T-helper 1 cell (primary cell): ENCODE results near the gene TCP1.
"Not testable (repeated sequence)": the region's sequence is repeated elsewhere in the genome, so short reads cannot be mapped to it uniquely, and the experiment has no call there.

ENCODE experiments used
- DNase-seq, 5 donors: peaks; one replicate each; pipeline ENCODE4 v3.0.0-alpha.2; 2012 to 2020

Gene TCP1

DNA sequence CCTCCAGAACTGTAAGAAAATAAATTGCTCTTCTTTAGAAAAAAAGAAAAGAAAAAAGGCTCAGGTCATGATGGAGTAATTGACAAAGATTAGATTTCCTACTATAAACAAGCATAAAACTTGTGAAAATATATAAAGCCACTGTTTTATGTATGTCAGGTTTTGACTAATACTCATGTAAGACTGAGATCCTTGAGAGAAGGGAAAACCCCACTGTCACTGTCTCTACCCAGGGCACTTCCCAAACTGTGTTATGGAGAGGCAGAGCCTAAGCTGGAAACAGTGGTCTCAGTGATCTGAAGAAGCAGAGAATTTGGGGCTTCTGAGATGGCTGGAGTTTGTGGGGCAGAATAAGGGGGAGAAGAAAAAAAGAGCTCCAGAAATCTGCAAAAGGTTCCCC, 19.9 kb downstream of the TCP1 start:
- DNase-seq, result no peak

DNA sequence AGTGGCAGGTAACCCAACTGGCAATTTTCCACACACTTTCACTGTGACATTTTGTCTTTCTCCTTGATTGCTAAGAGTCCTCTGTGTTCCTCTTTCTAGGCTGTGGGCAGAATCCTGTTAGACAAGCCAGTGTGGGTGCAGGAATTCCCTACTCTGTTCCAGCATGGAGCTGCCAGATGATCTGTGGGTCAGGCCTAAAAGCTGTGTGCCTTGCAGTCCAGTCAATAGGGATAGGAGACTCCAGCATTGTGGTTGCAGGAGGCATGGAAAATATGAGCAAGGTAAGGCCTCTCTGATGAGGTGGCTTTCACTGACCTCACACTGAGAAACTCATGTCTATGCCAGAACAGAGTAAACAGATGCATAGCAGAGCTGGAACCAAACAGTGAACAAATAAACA, 22.5 kb downstream of the TCP1 start:
- DNase-seq, result no peak

DNA sequence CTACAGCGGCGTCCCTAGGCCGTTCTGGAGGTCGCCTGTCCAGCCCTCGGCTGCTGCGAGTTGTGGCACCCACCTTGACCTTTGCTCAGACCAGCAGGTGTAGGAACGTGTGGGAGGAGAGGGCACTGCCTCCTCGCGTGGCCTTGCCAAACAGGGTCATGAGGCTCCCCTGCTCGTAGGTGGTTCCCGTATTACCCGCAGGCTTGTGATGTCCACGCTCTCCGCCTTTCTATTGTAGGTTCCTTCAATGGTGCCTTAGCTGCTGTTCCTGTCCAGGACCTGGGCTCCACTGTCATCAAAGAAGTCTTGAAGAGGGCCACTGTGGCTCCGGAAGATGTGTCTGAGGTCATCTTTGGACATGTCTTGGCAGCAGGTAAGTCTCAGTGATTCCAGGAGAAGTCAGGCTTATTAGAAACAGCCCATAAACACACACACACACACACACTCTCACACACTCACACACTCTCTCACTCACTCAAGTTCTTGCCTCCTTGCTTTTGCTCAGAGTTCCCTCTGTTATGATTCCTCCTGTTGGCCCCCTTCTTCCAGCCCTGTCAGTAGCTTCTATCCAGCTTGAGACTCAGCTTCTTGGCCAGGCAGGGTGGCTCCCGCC, 26.6 kb downstream of the TCP1 start:
- DNase-seq, result peak; percentile 12 to 41 (median 27)

DNA sequence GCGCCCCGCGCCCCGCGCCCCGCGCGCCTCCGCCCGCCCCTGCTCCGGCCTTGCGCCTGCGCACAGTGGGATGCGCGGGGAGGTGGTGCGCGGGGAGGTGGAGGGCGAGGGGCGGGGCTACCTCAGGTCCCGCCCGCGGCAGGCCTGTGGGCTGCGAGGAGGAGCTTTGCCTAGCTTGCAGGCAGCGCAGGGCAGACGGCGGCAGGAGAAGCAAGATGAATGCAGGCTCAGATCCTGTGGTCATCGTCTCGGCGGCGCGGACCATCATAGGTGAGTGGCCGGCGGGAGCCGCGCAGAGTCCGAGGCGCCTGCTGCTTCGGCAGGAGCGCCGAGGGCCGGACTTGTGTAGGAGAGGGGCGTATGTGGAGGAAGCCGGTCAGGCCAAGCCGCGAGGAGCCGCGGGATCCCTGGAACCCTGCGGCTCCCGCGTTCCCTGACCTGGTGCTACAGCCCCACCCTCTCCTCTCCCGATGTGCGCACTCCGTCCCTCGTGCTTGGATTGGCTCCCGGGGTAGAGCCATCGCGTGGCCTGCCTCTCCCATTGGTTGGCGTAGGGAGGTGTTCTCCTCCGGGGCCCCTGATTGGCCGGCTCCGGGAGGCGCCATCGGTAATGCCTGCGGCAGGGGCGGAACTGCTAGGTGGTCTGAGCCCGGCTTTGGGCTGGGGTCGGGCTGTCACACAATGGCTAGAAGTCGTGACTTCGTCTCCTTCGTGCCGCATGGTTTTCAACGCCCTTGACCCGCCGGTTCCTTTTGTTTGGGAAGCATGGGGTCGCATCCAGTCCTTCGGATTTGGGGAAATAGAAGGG, 27.3 kb downstream of the TCP1 start, which contains the start of gene ACAT2:
TSS of gene ACAT2 (plus strand) at position 173 of the 808 bp plus-strand sequence. CDS start at position 216, 43 bp downstream.
- peak; percentile 88 to 95 (median 93) for DNase-seq

DNA sequence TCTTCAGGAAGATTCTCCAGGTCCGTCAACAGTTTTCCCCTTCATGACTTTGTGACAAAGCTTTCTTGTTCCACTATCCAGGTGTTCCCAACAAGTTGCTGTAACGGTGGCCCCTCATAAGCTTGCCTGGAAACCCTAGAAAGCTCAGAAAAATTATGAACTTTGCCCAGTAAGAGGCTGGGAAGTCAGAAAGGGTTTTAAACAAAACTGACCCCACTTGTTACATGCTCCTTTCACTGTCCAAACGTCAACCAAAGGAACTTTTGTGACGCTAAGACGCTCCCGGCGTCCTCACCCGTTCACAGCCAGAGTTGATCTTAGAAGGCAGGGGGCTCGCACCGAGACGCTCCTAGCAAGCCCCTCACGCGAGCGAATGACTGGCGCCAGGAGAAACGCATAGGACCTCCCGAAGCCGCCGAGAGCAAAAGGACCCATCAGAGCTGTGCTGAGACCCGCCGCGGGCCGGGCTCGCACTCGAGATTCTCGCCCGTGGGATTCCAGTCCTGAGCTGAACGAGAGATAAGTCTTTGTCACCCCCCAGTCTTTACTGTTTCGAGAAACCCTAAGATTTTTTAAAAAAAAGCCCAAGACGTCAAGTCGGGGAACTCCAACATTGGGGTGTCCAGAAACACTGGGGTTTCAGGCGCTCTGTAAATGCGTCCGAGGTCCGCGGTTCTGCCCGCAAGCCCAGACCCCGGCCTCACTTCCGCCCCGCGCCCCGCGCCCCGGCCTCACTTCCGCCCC, 28.1 kb downstream of the TCP1 start:
- DNase-seq, result no peak

DNA sequence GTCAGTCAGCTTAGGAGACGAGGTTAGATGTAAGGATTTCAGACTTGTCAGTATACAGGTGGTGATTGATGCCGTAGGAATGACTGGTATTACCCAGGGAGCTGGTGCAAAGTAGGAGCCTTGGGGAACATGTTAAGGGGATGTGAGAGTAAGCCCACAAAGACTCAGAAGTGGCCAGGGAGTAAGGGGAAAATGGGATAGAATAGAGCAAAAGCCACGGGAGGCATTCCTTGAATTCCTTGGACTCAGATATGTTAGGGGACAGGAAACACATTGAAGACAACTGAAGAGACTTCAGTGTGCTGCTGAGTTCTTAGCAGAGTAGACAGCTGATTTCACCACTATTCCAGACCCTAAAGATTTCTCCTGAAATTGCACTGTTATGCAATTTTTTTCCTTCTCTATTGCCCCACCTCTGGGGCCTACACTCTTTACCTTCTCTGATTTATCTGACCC, 28.8 kb downstream of the TCP1 start:
- DNase-seq, result no peak

DNA sequence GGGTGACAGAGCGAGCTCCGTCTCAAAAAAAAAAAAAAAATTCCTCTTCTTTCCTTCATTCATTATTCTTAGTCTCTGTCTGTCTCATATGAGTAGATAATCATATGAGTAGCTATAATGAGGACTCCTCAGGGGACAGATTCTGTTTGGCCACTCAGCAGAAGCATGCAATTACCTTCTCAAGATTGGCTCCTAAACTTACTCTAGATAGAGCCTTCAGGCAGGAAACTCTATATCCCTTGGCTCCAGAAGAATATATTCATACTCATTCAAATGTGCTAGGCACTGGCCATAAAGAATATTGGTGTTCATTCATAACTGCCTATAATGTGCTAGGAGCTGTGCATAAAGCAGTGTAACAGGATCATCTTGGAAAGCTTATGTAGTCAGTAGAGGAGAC, 29.8 kb downstream of the TCP1 start:
- no peak for DNase-seq

DNA sequence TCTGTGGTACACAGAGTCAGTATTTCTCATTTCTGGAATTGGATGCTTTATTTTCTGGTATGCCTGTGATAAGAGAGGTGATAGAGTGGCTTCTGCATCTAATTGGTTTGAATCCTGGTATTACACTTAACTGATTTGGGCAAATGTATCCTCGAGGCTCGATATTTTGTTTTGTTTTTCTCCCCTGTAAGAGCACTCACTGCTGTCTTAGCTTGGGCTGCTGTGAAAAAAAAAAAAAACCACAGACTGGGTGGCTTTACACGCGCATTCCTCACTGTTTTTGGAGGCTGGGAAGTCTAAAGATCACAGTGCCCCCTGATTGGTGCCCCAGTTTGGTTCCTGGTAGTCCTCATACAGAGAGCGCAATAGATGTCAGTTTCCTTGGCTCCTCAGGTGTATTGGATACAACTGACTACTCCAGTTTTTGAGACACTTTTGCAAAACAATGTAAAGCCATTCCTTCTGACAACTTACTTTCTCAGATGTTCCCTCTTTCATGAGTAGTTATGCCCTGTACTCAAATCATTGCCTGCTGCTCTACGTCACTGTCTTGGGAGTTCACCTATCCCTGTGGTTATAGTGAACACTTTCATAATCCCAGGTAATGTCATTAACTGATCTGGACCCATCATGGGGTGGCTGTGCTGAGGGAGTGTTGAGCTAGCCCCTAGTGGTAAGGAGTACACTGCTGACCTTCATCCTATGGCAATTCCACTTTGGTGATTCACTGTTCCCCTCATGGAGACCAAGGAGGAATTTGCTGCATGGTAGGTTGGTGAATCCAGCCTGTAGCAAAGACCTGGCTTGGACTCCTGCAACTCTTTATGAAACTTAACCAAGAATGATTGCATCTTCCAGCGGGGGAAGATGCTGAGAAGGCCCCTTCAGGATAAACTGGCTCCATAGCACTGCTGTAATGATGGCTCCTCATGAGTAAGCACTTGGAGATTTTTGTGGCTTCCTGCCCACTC, 31.1 kb downstream of the TCP1 start:
- DNase-seq, result no peak

DNA sequence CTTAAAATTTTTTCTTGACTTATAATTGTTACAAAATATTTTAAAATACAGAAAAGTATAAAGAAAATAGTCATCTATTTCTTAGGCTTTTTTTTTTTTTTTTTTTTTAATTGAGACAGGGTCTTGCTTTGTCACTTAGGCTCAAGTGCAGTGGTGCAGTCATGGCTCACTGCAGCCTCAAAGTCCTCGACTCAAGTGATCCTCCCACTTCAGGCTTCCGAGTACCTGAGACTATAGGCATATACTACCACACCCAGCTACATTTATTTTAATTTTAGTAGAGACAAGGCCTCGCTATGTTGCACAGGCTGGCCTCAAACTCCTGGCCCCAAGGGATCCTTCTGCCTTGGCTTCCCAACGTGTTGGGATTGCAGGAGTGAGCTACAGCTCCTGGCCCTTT, 32.9 kb downstream of the TCP1 start:
- no peak for DNase-seq

DNA sequence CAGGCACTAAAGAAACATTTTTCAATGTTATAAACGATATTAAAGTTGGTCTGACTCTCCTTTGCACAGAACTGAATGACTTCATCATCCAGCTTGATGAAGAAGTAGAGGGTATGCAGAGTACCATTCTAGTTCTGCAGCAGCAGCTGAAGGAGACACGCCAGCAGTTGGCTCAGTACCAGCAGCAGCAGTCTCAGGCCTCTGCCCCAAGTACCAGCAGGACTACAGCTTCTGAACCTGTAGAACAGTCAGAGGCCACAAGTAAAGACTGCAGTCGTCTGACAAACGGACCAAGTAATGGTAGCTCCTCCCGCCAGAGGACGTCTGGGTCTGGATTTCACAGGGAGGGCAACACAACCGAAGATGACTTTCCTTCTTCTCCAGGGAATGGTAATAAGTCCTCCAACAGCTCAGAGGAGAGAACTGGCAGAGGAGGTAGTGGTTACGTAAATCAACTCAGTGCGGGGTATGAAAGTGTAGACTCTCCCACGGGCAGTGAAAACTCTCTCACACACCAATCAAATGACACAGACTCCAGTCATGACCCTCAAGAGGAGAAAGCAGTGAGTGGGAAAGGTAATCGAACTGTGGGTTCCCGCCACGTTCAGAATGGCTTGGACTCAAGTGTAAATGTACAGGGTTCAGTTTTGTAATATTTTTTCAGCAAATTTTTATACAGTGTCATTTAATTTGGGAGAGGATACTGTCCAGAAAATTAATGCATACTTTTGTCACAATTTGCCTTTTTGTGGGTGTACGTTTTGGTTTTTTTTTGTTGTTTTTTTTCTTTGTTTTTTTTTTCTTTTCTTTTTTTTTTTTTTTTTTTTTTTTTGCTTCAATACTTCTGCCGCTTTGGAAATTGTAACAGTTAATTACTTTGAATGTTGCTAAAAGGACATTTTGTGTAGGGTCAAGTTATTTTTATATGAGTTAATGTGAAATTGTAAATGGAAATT, 34.2 kb downstream of the TCP1 start:
- DNase-seq, result no peak

DNA sequence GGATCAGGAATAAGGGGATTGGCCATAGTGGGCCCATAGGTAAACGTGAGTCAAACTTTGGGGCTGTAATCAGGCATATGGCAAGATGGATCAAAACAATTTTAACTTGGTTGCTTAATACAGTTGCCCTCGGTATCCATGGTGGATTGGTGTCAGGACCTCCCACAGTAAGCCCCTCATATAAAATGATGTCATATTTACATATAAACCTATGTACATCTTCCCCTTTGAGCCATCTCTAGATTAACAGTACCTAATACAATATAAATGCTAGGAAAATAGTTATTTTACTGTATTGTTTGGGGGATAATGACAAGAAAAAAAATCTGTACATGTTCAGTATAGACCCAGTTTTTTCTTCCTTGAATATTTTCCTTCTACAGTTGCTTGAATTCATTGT, 35.0 kb downstream of the TCP1 start:
- no peak for DNase-seq

DNA sequence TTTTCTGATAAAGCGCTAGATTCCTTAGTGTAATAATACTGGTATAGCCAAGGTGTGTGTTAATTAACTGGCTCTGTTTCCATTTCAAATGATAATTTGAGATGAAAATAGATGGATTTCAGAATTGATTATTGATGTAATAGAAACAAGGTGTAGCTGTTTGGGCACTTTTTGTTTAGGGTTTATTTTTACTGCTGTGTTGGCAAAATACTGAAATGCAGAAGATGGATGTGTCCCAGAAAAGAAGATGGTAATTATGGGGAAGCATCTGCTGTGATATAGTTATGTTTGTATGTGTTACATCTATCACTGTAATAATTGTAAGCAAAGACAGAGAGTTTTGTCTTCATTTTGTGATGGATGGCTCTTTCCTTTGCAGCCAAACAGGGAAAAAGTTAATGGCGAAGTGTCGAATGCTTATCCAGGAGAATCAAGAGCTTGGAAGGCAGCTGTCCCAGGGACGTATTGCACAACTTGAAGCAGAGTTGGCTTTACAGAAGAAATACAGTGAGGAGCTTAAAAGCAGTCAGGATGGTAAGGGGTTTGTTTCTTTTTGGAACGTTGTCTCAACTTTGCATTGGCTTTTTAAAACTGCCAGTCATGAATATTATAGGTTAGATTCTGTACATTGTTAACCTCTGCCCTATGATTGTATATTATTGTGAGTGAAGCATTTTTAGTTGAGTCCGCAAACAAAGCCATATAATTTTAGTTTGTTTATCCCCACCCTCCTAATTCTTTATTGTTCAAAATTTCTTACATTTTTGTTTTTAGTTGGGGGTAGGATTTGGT, 36.1 kb downstream of the TCP1 start:
- DNase-seq, result no peak

DNA sequence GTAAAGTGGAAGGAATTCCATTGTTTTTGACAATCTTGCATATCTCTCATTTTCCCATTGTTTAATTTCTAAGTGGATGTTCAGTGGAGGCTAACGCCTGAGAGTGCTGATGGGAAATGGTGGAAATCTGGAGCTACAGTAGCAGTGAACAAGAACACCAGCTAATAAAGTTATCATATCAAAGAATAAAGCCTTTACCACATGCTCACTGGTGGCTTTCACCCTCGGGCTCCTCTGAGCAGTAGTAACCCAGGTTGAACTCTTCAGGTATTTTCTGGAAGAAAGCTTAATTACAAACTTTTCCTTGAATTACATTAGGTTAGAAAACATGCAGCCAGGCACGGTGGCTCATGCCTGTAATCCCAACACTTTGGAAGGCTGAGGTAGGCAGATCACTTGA, 38.0 kb downstream of the TCP1 start:
- DNase-seq, result no peak

DNA sequence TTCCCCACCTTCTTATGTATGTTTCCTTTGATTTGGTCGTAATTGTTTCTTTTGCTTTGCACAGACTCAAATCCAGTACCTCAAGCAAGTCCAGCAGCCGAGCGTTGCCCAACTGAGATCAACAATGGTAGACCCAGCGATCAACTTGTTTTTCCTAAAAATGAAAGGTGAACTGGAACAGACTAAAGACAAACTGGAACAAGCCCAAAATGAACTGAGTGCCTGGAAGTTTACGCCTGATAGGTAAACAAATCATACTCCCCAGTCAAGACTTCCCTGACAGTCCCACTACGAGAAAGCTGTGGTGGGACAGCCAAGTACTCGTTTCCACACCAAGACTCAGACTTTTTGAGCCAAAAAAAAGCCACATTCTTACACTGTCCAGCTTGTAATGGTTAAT, 41.3 kb downstream of the TCP1 start:
- DNase-seq, result not testable (repeated sequence)

DNA sequence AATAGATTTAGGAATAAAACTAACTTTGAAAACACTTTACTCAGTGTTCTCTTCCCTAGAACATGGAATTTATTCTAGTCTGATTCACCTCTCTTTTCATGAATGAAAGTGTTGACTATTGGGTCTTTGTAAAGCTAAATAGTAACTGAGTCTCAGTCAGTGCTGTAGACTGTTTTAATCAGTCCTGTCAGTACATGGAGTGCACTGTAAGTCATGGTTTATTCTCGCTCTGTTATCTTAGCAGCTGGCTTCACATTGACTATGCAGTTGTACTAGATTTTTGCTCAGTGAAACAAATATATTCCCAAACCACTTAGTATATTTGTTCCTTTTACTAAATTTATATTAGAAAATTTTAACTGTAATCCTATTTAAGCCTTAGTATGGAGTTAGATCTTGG, 42.6 kb downstream of the TCP1 start:
- no peak for DNase-seq

DNA sequence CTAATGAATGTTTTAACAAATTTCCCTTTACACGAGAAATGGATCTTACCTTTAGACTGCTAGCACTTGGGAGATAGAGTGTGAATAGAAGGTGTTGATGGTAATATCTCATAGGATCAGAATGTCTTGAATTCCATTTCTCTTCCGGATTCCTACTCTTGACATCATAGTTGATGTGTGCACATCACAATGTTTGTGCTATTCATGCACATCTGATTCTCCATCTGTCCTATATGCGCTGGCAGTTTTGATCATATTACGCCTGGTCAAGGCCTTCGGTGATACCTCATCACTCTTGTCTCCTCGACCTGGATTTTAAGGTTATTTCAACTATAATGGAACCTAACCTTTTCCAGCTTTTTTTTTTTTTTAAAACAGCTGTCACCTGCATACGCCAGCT, 44.3 kb downstream of the TCP1 start:
- DNase-seq, result no peak

DNA sequence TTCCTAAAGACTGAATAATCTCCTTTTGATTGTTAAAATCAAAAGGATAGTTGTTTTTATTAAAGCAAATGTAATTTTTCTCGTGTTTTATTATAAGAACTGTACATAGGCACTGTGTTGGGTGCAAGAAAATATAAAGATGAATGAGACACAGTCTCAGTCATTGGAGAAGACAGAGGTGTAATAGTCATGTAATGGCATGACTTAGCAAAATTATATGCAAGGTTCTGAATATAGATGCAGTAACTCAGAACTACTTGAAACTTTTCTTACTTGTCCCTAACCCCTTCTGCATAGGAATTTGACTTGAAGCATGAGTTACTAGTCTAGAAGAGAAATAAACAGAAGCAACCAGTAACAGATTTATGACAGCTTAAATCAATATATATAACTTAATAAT, 47.2 kb downstream of the TCP1 start:
- DNase-seq, result no peak

DNA sequence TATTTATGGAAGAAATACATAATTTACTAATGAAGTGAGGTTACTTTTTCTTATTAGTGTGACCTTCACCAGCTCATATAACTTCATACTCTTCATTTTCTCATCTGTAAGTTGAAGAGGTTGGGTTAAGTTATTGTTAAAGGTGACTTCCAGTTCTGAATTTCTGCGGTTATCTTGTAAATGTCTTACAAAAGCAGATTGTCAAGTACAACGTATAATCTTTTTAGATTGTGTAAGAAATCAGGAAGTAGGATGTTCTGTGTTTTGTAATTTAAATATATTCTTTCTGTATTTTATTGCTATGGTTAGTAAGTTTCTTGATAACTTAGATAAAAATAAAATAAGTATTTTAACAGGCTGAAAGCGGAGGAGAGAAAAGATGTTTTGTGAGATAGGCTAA, 50.1 kb downstream of the TCP1 start:
- DNase-seq, result no peak

DNA sequence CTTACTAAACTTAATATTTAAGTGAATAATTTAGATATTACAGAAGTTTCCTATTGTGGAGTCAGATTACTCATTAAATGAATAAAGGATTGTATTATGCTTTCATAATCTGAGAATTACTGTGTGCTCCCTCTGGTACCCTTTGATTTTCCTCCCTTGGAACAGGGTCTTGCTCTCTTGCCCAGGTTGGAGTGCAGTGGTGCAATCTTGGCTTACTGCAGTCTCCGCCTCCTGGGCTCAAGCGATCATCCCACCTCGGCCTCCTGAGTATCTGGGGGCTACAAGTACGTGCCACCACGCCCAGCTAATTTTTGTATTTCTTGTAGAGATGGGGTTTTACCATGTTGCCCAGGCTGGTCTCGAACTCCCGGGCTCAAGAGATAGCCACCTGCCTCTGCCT, 52.5 kb downstream of the TCP1 start:
- no peak for DNase-seq

DNA sequence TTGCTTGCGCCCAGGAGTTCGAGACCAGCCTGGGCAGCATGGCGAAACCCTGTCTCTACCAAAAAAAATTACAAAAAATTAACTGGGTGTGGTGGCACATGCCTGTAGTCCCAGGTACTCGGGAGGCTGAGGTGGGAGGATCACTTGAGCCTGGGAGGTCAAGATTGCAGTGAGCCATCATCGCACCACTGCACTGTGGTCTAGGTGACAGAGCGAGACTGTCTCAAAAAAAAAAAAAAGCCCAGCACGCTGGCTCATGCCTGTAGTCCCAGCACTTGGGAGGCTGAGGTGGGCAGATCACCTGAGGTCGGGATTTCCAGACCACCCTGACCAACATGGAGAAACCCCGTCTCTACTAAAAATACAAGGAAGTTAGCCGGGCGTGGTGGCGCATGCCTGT, 56.0 kb downstream of the TCP1 start:
- DNase-seq, result not testable (repeated sequence)
